GM21576 (cell line): ENCODE measurements around the gene PELI2.

Experiments used
- ATAC-seq: cut with Tn5 transposase; IDR thresholded peaks from one replicate; pipeline ENCODE4 v1.9.1; 2021; ENCODE audit warnings: mild to moderate bottlenecking, moderate library complexity; ENCODE audit not compliant: unreplicated experiment

Gene PELI2

DNA sequence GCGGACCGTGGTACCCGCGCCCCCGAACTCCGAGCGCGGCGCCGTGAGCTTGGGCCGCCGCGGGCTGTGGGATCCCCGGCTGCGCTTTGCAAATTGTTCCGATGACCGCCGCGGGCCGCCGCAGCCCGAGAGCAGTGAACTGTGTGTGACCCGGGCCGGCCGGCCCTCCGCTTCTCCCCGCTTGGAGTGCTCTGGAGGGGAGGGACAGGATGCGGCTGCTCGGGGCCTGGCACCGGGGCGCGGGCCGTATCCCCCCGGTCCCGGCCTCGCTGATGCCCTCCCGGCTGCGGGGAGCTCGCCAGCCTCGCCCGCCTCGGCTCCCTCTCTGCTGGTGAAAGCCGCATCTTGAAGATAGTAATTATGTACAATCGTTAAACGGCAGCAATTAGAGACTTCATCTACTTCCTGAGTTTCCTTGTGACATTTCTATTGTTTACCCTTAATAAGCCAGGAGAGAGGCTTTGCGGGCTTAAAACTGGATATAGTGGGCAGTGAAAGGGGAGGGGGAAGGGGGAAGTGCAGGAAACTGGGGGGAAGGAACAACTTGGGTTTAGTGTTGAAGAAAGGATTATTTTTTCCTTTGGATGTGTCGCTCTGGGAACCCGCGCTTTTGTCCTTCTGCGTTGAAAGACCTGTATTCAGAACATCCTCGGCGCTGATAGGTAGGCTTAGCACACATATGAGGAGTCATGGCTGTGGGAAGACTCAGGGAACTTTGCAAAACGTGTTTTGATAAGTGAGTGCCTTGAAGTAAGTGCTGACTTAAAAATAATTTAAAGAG lies 1.2 kb downstream of the PELI2 start:
- ATAC-seq: no peak

DNA sequence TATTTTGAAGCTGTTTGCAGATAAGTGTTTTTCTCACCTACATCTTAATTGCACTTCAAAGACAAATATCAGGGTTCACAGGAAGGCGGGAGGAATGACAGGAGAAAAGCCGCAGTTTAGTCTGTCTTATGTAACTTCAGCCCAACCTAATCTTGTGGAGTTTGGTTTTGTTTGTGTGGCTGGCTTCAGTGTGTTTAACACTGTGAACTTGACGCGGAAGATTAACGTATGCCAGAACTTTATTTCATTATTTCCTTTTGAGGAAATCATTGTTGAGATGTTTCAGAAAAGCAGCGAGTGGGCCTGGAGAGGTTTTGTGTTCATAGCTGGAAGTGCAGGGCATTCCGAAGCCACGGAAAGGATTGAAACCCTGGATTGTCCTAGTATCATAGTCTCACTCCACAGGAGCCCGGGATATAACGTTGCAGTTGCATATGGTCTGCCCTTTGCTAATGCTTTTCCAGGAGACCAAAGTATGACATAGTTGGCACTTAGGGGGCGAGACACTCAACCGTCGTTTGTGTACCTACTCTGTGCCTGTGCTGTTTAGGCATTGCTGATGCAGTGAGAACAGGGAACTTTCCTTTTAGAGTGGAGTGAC lies 2.0 kb downstream of the PELI2 start:
- ATAC-seq: no peak

DNA sequence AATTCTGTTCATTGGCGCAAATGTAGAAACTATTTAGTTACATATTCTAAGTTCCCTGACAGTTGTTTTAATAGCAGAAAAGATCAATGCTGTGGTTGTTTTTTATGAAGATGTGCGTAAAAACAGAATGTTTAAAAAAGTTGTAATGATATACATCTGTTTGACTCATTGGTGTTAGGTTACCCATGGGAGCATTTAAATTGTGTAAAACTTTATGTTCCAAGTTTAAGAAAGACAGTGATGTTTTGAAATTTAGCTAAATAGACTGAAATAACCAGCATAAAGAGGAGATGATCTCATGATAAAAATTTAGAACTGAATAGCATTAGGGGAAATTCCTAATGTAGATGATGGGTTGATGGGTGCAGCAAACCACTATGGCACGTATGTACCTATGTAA lies 3.6 kb downstream of the PELI2 start:
- ATAC-seq: no peak

DNA sequence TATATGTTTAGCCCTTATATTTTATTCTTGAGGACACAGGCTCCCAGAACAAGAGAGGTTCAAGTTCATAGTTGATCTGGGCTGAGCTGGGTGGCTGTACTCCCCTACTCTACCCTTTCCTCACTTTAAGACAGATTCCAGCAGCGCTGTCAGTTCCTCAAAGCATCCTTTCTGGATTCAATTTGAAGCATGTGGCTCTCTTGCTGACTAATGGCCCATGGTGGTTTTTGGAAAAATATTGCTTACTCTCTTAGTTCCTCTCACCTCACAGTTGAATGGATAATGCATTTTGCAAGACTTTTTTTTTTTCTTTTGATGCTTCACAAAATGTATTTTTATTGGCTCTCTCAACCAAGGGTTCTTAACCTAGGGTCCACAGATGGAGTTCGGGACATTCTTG lies 4.1 kb downstream of the PELI2 start:
- ATAC-seq: no peak

DNA sequence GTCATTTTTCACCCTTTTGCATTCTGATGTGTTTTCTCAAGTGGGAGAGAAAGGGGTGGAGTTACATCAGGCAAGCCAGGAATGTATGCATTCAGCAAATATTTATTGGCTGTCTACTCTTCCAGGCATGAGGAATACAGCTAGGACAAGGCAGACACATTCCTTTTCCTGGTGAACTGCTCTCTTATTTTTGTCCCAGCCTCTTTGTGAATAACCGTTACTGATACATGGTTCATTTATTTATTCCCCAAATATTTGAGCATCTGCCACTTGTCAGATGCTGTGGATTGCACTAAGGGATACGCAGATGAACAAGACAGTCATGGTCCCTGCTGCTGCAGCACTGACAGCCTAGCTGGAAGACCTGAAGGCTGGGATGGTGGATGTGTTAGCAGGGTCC lies 6.1 kb downstream of the PELI2 start:
- ATAC-seq: no peak

DNA sequence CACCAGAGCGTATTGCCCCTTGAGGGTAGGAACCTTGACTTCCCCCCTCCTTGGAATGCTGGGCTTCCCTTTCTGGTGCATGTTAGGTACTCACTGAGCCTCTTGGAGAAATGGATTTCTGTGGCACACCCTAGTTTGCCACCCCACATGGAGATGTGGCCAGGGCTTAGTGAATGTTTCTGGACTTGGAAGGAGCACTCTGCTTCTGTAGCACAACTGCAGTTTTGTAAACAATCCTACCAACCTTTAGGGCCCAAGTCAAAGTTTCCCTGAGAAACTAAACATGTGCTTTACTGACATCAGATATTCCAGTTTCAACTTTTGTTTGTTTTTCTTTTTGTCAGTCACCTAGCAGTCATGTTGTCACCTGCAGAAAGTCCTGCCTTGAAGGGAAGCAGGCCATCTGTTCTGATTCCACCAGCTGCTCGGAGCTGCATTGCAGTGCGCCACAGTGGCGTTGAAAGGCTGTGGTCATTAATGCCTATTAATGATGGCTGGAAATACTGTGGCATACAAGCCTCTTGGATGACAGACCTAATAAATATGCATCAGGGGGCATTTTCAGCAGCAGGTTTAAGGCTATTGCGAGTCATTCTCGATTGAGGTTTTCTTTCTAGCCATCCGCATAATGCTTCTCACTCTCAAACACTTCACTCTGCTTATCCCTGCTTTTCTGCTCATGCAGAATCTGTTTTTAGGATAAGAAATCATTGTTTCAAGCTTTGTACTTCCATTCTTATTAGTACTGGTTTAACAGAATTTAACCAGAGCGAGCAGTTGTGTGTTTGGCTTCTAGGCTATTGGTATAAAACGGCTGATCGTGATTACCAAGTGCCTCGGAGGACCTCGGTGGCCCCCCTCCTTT lies 7.8 kb downstream of the PELI2 start:
- ATAC-seq: no peak

DNA sequence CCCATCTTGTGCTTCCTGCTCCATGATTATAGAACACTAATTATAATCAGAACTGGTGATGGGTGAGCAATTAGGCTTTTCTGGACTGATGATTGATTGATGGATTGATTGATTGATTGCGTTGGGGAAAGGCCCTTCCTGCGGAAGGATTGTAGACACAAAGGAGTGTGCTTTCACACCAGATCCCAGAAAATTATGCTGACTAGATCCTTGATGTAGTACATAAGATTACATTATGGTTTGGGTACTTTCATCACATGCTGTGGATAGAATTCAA lies 8.4 kb downstream of the PELI2 start:
- no peak for ATAC-seq

DNA sequence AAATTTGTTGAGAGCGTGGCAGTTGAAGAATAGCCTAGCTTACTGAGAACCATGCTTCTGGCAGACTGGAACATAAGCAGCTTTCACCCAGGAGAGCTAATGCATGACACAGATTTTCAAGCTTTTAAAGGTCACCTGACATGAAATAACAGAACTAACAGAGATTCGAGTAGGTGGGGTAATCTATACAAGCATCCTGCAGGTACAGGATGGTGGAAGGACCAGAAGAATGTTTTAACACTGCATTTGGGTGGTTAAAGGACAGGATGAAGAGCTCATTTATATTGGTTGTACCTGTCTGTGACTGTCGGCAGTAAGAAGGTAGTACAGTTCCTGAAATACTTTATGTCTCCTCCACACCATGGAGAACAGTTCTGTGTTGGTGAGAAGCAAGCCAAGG lies 8.9 kb downstream of the PELI2 start:
- no peak for ATAC-seq

DNA sequence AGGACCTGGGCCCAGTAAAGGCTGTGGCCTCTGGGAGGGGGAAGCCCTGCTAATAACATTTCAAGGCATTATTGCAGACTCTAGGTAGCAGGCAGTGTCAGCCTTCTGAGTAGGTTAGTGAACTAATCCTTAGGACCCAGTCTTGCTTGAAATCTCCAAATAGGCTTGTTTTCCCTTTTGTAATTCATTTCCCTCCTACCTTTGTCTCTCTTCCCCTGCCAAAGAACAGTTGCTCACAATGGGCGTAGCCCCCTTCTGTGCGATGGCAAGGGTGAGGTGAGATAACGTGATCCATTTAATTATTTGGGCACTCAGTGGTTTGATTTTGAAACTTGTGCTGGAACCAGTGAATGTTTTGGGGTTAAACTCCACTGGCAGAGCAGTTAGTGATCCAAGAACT lies 10.9 kb downstream of the PELI2 start:
- ATAC-seq: no peak

DNA sequence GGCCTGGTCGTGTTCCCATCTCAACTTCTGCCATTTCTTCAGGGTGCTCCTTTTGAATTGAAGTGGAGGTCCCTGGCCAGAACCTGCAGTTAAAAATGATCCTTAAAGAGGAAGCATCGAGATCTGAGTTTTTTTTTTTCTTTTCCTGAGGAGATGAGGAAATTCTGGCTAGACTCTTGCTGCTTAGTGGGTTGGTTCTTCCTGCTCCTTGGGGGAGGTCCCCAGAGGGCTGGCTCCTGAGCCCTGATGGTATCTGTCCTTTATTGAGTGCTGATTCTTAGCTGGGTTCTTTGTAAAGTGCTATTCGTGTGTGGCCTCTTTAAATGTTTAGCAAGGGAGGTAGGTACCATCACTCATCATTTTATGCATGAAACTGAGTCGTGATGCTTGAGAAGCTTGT lies 11.7 kb downstream of the PELI2 start:
- no peak for ATAC-seq

DNA sequence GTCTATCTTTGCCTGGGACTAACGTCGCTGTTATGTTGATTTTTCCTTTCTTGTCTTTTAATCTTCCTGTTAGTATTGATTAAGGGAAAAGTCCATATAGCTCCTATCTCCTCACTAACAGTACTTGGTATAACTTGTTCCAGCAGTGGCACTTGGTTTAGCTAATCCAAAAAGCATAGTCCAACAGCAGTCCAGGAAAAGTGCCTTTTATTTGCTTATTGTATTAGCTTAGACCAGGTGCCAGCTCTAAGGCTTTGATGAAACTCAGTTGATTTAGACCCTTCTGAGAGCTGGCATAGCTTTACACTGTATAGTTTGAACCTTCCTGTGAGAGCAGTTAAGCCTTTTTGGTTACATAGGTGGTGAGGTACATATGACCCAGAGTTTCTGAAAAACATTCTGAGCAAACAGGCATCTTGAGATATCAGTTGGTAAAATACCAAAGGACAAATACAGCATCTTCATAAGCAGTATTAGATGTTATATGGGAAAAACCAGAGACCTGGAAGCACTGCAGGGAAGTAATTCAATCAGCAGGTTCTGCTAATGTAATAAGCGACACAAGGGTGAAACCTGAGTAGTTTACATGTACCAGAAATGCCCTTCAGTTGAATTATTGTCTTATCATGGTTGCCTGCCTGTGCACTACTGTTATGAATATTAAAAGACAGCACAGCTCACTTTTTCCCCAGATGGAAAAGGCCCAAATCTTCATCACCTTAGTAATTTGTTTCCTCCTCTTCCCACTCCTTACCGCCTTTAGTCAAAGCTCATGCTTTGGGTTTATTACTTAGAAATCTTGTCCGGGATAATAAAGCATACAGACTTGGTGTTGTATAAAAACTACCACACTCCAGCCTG lies 13.0 kb downstream of the PELI2 start:
- ATAC-seq: no peak

DNA sequence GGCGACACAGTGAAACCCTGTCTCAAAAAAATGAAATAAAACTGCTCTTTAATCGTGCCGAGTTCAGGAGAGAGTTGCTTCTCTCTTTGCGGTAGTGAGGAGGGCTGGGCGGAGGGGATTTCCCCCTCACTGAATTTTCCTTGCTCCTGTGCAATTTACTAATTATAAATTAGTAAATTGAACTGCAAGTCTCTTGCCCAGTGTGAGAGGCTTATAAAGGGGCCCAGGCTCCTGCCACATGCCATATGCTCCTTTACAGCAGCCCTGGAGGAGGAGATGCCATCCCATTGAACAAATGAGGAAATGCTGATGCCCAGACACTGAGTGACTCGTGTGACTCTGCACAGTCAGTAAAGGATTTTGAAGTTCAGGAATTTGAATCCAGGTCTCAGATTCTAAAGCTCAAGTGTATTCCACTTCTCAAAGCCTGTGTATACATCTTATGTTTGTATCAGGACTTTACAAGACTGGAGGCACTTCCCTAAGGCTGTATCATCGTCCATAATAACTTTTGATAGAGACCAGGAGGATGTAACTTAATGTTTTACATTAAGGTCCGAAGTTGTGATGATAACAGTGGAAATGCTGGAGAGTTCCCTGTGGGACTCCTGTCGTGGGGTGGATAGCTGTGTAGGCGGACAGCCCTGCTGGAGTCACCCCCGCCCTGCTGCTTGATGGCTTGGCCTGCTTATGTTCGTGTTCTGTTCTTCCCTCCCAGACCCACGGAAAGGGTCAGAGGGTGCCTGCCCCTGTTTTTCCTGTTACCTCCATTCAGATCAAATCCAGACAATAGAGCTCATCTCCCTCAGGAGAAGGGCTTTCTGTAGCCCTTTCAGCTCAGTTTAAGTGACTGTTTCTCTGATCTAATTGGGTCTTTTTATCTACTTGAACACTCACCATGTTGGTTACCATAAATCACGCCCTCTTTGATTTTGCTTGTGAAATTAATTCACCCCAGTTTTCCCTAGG lies 13.9 kb downstream of the PELI2 start:
- no peak for ATAC-seq

DNA sequence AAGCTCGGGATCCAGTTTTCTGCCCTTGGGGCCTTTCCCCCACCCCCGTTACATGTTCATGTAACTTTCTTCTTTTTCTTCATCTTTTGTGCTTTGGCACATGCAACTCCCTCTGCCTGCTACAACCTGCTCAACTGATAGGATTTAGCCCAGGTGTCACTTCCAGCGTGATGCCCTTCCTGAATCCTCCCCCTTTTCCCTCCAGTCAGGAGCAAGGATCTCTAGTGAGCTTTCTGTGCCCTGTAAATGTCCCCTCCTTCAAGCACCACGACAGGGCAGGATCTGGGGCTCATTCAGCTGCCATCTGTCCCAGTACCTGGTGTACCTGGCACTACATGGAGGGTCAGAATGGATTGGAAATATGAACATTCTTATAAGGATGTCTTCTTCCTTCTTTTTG lies 15.3 kb downstream of the PELI2 start:
- no peak for ATAC-seq

DNA sequence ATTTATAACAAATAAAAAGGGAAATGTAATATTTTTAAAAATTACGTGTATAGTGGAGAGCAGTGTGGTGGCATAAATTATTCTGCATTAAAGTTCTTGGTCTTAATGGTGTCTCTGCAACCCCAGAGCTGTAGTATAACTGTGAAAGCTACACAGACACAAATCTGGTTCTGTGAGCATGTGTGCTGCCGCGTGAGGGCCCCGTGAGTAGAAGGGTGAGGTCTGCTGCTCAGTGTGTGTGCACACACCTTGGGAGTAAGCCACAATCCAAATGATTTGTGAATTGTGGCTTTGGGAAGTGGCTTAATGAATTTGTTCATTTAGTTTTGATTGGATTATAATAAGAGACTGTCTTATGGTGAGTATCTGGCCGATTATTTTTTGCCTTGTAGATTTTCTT lies 16.8 kb downstream of the PELI2 start:
- ATAC-seq: no peak

DNA sequence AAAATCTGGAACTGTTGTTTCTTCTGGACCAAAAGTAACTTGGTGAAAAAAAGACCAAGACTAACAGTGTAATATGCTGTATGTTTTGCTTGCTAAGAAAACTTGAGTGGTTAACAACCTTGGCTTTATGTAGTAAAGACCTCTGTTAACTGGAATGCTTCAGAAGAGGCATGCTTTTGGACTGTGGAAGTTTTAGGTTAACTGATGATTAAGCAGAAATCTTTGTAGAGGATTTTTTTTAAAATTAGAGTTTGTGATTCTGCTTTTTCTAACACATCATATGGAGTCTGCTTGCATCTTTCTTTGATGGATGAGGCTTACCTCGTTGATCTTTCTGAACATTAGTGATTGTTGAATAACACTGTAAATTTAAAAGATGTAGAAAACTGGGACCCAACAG lies 17.5 kb downstream of the PELI2 start:
- no peak for ATAC-seq

DNA sequence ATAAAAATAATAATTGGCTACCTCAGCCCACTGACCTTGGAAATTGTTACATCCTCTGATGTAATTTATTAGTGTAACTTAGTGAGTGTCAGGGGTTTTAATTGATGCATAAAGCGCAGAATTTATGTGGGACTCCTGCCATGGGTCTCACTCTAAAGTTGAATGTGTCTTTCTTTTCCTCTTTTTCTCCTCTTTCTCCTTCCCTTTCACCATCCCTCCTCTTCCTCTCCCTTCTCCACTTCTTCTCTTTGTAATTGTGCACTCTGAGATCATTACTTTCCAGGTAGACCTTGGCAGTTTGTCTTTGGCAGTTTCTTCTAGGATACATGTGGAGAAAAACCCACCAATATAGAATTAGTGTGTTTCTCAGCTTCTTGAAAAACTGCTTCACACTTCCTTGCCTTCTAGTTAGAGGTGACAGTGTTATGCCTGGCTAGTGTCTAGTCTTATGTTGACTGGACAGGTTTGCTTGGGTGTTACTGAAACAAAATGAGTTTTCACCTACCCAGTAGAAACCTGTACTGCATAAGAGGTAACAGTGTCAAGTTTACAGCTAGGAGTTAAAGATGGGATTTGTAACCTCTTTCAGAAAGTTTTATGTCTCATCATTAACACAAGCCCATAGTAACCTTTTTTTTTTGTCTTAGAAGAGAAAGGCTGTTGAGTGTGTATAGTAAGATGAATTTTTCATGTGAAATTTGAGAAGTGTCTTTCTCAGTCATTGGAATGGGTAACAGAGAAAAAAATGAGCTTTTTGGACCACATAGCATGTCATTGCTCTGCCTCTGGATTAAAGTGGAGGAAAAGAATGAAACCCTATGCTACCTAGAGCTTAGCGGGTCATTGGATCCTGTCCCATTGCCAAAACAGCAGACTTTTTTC lies 18.6 kb downstream of the PELI2 start:
- ATAC-seq: no peak

DNA sequence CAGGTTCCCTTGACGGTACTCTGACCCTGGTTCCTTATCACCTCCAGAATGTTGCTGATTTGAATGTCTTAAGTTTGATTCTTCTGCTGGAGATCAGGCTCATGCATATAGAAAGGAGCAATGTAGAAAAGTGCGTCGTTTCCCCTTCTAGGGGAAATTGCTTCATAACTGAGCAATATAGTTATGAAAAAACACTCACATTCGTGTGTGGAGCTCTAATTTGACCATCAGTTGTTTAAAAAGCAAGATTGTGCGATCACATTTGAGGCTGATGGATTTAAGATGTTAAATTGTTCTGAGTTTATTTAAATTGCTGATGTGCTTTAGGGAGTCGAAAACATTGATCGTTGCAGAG lies 19.2 kb downstream of the PELI2 start:
- no peak for ATAC-seq

DNA sequence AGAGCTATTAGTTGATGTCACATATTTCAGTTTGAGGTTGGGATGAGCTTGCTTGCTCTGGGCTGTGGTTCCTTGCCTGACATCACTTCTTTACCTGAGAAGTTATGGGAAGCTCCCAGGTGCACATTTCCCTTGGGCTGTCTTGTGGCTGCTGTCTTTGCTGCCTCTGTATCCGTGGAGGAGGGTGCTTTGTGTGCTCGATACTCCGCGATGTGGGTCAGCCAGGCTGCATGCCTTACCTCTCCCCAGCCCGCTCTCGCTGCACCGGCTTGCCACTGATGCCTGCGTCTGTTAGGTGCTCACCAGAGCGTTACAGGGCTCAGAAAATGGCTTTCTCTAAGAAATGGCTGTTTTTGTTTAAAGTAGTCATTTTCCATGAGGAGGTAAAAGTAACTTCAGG lies 19.6 kb downstream of the PELI2 start:
- no peak for ATAC-seq

DNA sequence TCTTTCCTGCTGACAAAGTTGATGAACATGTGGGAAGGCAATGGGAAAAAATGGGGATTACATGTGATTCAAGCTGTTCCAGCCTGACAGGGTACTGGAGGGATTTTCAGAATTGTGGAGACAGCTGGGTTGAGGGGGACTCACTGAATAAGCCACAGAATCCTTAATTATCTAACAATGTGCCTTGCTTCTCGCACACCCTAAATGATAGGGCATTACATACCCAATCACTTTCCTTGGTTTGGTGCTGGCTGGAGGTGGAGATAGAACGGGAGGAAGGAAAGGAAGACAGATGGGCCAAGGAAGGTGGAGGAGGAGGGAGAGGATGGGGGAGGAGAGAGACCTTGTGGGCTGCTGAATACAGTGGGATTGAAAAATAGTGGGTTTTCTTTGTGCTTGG lies 20.7 kb downstream of the PELI2 start:
- no peak for ATAC-seq
